Right kidney (tissue), 1 donor: ENCODE measurements around the gene ATXN1.
"Not testable (repeated sequence)": the region's sequence is repeated elsewhere in the genome, so short reads cannot be mapped to it uniquely, and the experiment has no call there.

Source experiments
- DNase-seq: peaks from one replicate; pipeline ENCODE4 v3.0.0-alpha.2; 2016

ATXN1 gene

GRCh38 chr6:16570946-16571345 is 190.3 kb downstream of the ATXN1 start:
- no peak for DNase-seq

GRCh38 chr6:16570221-16570553 is 191.1 kb downstream of the ATXN1 start:
- DNase-seq: no peak

GRCh38 chr6:16568128-16568527 is 193.1 kb downstream of the ATXN1 start:
- no peak for DNase-seq

GRCh38 chr6:16567071-16567470 is 194.2 kb downstream of the ATXN1 start:
- DNase-seq: no peak

- DNase-seq: no peak
These were observed 196.8 kb downstream of the ATXN1 start for GRCh38 chr6:16564436-16564835.

GRCh38 chr6:16563628-16564240 is 197.5 kb downstream of the ATXN1 start:
- DNase-seq: no peak

- no peak for DNase-seq
These were observed 198.8 kb downstream of the ATXN1 start for GRCh38 chr6:16562498-16562897.

GRCh38 chr6:16559071-16559470 is 202.2 kb downstream of the ATXN1 start:
- DNase-seq: no peak

GRCh38 chr6:16555550-16555949 is 205.7 kb downstream of the ATXN1 start:
- no peak for DNase-seq

GRCh38 chr6:16553531-16553930 is 207.7 kb downstream of the ATXN1 start:
- no peak for DNase-seq

- no peak for DNase-seq
These were observed 209.8 kb downstream of the ATXN1 start for GRCh38 chr6:16551466-16551865.

- no peak for DNase-seq
These were observed 213.1 kb downstream of the ATXN1 start for GRCh38 chr6:16548121-16548520.

- no peak for DNase-seq
These were observed 213.7 kb downstream of the ATXN1 start for GRCh38 chr6:16547587-16547986.

- DNase-seq: no peak
These were observed 214.4 kb downstream of the ATXN1 start for GRCh38 chr6:16546861-16547260.

- DNase-seq: no peak
These were observed 215.9 kb downstream of the ATXN1 start for GRCh38 chr6:16545382-16545781.

GRCh38 chr6:16544521-16544920 is 216.7 kb downstream of the ATXN1 start:
- no peak for DNase-seq

- DNase-seq: peak; percentile 59
These were observed 217.3 kb downstream of the ATXN1 start for GRCh38 chr6:16544006-16544405.

- DNase-seq: no peak
These were observed 217.7 kb downstream of the ATXN1 start for GRCh38 chr6:16543521-16543920.

GRCh38 chr6:16542070-16542469 is 219.2 kb downstream of the ATXN1 start:
- DNase-seq: no peak

GRCh38 chr6:16540804-16541752 is 220.2 kb downstream of the ATXN1 start:
- no peak for DNase-seq

- DNase-seq: not testable (repeated sequence)
These were observed 220.9 kb downstream of the ATXN1 start for GRCh38 chr6:16540383-16540782.

GRCh38 chr6:16539086-16539931 is 222.0 kb downstream of the ATXN1 start:
- no peak for DNase-seq

GRCh38 chr6:16535564-16535963 is 225.7 kb downstream of the ATXN1 start:
- no peak for DNase-seq
